ENCODE data around the gene URB2. TPM values are rescaled to one million over a fixed set of nuclear protein-coding genes. Genes with fewer than 3 reads are reported as not detected.

Gene URB2
- total and polyA plus RNA-seq, 10 of the 15 experiments (the other 5 are each of a cell fraction or from before 2014, with no cell fraction given) = 2.7 to 24.0 (median 16.9) TPM

DNA sequence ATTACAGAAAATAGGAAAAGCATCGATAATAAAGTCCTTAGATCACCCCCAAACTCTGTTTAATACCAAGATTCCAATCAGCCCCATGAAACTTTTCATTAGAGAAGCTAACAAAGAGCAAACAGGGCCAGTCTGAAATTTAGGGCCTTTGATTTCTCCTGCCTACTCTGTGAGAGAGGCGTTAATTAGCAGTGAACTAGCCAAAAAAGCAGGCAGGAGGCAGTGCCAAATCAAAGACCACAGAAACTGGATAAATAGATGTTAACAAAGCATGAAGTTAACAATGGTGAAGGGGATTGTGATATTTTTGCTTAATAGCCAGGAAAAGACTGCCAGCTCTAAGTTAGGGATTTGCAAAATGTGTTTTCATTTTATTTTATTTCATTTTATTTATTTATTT, 11.3 kb upstream of the URB2 start:
- Histone ChIP-seq H2AFZ (ENCODE audit: control insufficient read depth, low read depth, low read length) (no peak overlapping the region), H3K27me3 (replicated peaks in 1 of 2; ENCODE audit: control insufficient read depth in 2 of 2, insufficient read depth in 2 of 2, low read length in 1 of 2) (no peaks in the 10 kb centered on the region), H3K79me2 (ENCODE audit: control insufficient read depth, insufficient read depth, low read length) (peaks cover 35% of the 10 kb centered on the region), H3K4me2 (ENCODE audit: control insufficient read depth, insufficient read depth) (no peak overlapping the region), H4K20me1 (ENCODE audit: control insufficient read depth, insufficient read depth) (0 out of 2 replicates have a peak, but pooled peaks cover 2% of the 10 kb centered on the region), H3K27ac (ENCODE audit: control insufficient read depth, insufficient read depth) (no peak overlapping the region), H3K4me1 (ENCODE audit: control insufficient read depth, insufficient read depth, low read length) (peaks cover 9% of the 10 kb centered on the region), H3K9me3 (replicated peaks; ENCODE audit: control insufficient read depth, insufficient read depth, low read length) (no peaks in the 10 kb centered on the region), H3K36me3 (ENCODE audit: control insufficient read depth in 2 of 2, insufficient read depth in 2 of 2, low read length in 1 of 2) (peaks cover 12 to 25% of the 10 kb centered on the region in 2 experiments), H3K4me3 (no peak overlapping the region), H3K9ac (ENCODE audit: control insufficient read depth, insufficient read depth, low read length) (no peak overlapping the region)
- ChIA-PET CTCF (no interaction called here), POLR2A (no interaction called here), RAD21 (ENCODE audit: unreplicated experiment) (no interaction called here), SMC1A (ENCODE audit: uncharacterized antibody, unreplicated experiment) (interaction anchor here (0.5 to 2.7 kb wide), 2 partner anchors 54 to 176 kb away, joined by 3 to 5 read pairs; no protein-coding TSS in a partner anchor)
- no TSS peak for BruUV-seq (replicated peaks)
- FAIRE-seq (no peak), DNase-seq (ENCODE audit: low read depth, low spot score) (no peak), ATAC-seq (no peak)
- in situ Hi-C loops (cut with MboI) (no loop called here), intact Hi-C loops (cut with micrococcal nuclease; ENCODE audit: unreplicated experiment) (no loop called here)
- 100% methylated on average over 2 of the region's 2 CpGs for WGBS (ENCODE audit: insufficient coverage, insufficient replicate concordance, low lambda C conversion rate, missing lambda C conversion rate)
- TF ChIP-seq, protein P1, sequence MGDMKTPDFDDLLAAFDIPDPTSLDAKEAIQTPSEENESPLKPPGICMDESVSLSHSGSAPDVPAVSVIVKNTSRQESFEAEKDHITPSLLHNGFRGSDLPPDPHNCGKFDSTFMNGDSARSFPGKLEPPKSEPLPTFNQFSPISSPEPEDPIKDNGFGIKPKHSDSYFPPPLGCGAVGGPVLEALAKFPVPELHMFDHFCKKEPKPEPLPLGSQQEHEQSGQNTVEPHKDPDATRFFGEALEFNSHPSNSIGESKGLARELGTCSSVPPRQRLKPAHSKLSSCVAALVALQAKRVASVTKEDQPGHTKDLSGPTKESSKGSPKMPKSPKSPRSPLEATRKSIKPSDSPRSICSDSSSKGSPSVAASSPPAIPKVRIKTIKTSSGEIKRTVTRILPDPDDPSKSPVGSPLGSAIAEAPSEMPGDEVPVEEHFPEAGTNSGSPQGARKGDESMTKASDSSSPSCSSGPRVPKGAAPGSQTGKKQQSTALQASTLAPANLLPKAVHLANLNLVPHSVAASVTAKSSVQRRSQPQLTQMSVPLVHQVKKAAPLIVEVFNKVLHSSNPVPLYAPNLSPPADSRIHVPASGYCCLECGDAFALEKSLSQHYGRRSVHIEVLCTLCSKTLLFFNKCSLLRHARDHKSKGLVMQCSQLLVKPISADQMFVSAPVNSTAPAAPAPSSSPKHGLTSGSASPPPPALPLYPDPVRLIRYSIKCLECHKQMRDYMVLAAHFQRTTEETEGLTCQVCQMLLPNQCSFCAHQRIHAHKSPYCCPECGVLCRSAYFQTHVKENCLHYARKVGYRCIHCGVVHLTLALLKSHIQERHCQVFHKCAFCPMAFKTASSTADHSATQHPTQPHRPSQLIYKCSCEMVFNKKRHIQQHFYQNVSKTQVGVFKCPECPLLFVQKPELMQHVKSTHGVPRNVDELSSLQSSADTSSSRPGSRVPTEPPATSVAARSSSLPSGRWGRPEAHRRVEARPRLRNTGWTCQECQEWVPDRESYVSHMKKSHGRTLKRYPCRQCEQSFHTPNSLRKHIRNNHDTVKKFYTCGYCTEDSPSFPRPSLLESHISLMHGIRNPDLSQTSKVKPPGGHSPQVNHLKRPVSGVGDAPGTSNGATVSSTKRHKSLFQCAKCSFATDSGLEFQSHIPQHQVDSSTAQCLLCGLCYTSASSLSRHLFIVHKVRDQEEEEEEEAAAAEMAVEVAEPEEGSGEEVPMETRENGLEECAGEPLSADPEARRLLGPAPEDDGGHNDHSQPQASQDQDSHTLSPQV (IDR thresholded peaks at IDR 0.05) = no peak
- TF ChIP-seq, protein P2, sequence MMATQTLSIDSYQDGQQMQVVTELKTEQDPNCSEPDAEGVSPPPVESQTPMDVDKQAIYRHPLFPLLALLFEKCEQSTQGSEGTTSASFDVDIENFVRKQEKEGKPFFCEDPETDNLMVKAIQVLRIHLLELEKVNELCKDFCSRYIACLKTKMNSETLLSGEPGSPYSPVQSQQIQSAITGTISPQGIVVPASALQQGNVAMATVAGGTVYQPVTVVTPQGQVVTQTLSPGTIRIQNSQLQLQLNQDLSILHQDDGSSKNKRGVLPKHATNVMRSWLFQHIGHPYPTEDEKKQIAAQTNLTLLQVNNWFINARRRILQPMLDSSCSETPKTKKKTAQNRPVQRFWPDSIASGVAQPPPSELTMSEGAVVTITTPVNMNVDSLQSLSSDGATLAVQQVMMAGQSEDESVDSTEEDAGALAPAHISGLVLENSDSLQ (IDR thresholded peaks at IDR 0.05) = no peak
- TF ChIP-seq, protein P3, sequence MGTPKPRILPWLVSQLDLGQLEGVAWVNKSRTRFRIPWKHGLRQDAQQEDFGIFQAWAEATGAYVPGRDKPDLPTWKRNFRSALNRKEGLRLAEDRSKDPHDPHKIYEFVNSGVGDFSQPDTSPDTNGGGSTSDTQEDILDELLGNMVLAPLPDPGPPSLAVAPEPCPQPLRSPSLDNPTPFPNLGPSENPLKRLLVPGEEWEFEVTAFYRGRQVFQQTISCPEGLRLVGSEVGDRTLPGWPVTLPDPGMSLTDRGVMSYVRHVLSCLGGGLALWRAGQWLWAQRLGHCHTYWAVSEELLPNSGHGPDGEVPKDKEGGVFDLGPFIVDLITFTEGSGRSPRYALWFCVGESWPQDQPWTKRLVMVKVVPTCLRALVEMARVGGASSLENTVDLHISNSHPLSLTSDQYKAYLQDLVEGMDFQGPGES (IDR thresholded peaks at IDR 0.05) = no peak
- no peak for TF ChIP-seq TARDBP (IDR thresholded peaks at IDR 0.05; ENCODE audit: borderline replicate concordance)
- TF ChIP-seq PML (IDR thresholded peaks at IDR 0.05; ENCODE audit: low read length) = no peak
- no peak for TF ChIP-seq ZNF384 (IDR thresholded peaks at IDR 0.05; ENCODE audit: borderline replicate concordance, low read depth, low read length)
- TF ChIP-seq, protein P4, sequence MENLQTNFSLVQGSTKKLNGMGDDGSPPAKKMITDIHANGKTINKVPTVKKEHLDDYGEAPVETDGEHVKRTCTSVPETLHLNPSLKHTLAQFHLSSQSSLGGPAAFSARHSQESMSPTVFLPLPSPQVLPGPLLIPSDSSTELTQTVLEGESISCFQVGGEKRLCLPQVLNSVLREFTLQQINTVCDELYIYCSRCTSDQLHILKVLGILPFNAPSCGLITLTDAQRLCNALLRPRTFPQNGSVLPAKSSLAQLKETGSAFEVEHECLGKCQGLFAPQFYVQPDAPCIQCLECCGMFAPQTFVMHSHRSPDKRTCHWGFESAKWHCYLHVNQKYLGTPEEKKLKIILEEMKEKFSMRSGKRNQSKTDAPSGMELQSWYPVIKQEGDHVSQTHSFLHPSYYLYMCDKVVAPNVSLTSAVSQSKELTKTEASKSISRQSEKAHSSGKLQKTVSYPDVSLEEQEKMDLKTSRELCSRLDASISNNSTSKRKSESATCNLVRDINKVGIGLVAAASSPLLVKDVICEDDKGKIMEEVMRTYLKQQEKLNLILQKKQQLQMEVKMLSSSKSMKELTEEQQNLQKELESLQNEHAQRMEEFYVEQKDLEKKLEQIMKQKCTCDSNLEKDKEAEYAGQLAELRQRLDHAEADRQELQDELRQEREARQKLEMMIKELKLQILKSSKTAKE (IDR thresholded peaks at IDR 0.05; ENCODE audit: low read depth, poor library complexity, severe bottlenecking) = no peak
- no peak for TF ChIP-seq CEBPB (IDR thresholded peaks at IDR 0.05; ENCODE audit: borderline replicate concordance in 1 of 2, low read depth in 2 of 2, low read length in 2 of 2)
- TF ChIP-seq CBX3 (IDR thresholded peaks at IDR 0.05; ENCODE audit: borderline replicate concordance, low read depth) = no peak
- TF ChIP-seq SUPT20H (IDR thresholded peaks at IDR 0.05; ENCODE audit: borderline replicate concordance, control insufficient read depth, low read depth, low read length) = no peak
- TF ChIP-seq RBBP5 (conservative IDR thresholded peaks at IDR 0.05) = no peak
- no peak for TF ChIP-seq POLR2A (IDR thresholded peaks at IDR 0.05; ENCODE audit: low read depth, low read length)
- no peak for TF ChIP-seq KLF5 (IDR thresholded peaks at IDR 0.05; ENCODE audit: partially characterized antibody)
- TF ChIP-seq SUZ12 (IDR thresholded peaks at IDR 0.05; ENCODE audit: unreplicated experiment) = no peak
- TF ChIP-seq, protein P5, sequence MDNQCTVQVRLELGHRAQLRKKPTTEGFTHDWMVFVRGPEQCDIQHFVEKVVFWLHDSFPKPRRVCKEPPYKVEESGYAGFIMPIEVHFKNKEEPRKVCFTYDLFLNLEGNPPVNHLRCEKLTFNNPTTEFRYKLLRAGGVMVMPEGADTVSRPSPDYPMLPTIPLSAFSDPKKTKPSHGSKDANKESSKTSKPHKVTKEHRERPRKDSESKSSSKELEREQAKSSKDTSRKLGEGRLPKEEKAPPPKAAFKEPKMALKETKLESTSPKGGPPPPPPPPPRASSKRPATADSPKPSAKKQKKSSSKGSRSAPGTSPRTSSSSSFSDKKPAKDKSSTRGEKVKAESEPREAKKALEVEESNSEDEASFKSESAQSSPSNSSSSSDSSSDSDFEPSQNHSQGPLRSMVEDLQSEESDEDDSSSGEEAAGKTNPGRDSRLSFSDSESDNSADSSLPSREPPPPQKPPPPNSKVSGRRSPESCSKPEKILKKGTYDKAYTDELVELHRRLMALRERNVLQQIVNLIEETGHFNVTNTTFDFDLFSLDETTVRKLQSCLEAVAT (IDR thresholded peaks at IDR 0.05) = no peak
- no peak for TF ChIP-seq RFX5 (IDR thresholded peaks at IDR 0.05; ENCODE audit: low read depth, low read length)

Measured in GM12878 (cell line).